SK-N-DZ (cell line): ENCODE measurements around the gene MAP3K10.
A peak's percentile ranks its signal among the peaks of the same experiment; 100 is the strongest.
"Not testable (repeated sequence)": the region's sequence is repeated elsewhere in the genome, so short reads cannot be mapped to it uniquely, and the experiment has no call there.

ENCODE experiments used
- DNase-seq: peaks from one replicate; pipeline ENCODE4 v3.0.0-alpha.2; 2015; ENCODE audit warnings: low spot score

MAP3K10 gene

GRCh38 chr19:40217027-40217810 lies 26.0 kb downstream of the MAP3K10 start:
- peak; percentile 67 for DNase-seq

- DNase-seq, result peak; percentile 76
These were observed 27.0 kb downstream of the MAP3K10 start, which contains the start of gene TTC9B for GRCh38 chr19:40217934-40218890. TSS of gene TTC9B (minus strand) at chr19:40218384. CDS start at chr19:40218381, 3 bp downstream.

GRCh38 chr19:40219029-40219428 lies 27.8 kb downstream of the MAP3K10 start:
- not testable (repeated sequence) for DNase-seq

- peak; percentile 66 for DNase-seq
These were observed 28.6 kb downstream of the MAP3K10 start for GRCh38 chr19:40219721-40220276.

- no peak for DNase-seq
These were observed 29.4 kb downstream of the MAP3K10 start for GRCh38 chr19:40220674-40221073.

DNA sequence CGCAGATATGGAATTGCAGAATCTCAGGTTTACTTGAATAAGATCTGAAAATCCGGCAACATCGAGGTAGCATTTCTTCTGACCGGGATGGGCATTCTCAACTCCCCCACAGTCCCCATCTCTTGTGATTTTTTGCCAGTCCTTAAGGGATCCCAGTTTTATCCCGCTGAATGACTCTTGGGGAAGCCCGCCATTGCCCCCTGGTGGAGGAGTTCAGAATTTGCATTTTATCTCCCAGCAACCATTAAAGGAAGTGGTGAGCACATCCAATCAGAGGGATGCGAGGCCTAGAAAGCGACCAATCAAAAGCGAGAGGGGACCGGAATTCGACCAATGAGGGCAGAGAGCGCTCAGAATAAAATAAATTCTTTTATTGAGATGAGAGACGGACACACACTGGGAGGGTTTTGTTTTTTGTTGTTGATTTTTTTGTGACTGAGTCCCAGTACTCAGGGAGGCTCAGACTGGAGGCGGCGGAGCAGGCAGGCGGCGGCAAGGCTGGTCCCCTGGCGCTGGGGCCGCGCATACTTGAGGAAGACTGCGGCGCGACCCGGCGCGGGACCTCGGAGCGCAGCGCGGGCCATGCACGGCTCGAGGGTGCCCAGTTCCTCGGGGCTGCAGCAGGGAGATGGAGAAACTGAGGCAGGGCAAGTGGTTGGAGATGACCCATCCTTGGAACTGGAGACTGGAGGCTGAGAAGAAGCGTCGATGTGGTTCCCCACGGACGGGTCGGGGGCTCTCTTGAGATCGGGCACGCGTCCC lies 30.8 kb downstream of the MAP3K10 start:
- peak; percentile 79 for DNase-seq

DNA sequence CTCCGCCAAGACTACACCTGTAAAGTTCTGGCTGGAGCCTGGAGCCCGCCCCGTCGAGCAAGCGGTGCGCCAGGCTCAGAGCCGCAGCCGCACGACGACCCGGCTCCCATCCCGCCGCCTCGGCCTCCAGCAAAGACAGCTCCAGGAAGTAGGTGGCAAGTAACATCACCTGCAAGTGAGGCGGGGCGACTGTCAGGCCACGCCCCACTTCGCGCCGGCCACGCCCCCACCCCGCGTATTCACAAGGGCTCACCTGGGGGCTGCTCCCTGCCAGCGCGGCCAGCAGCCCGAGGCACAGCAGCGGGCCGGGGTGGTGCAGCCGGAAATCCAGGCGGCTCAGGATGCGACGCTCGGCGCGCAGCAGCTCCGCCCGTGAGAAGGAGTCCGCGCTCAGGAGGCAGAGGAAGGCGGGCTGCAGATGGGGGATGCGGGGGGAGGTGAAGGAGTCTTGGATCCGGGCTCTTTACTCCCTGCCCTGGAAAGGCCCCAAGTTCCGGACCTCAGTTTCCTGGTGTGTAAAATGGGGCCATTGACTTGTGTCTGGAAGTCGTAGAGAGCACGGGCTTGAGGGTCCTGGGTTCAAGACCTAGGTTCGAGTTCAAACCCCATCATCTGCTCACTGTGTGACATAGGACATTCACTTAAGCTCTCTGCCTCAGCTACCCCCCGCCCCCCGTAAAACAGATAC lies 32.1 kb downstream of the MAP3K10 start:
- no peak for DNase-seq

- DNase-seq, result no peak
These were observed 33.3 kb downstream of the MAP3K10 start for GRCh38 chr19:40224342-40225150.

DNA sequence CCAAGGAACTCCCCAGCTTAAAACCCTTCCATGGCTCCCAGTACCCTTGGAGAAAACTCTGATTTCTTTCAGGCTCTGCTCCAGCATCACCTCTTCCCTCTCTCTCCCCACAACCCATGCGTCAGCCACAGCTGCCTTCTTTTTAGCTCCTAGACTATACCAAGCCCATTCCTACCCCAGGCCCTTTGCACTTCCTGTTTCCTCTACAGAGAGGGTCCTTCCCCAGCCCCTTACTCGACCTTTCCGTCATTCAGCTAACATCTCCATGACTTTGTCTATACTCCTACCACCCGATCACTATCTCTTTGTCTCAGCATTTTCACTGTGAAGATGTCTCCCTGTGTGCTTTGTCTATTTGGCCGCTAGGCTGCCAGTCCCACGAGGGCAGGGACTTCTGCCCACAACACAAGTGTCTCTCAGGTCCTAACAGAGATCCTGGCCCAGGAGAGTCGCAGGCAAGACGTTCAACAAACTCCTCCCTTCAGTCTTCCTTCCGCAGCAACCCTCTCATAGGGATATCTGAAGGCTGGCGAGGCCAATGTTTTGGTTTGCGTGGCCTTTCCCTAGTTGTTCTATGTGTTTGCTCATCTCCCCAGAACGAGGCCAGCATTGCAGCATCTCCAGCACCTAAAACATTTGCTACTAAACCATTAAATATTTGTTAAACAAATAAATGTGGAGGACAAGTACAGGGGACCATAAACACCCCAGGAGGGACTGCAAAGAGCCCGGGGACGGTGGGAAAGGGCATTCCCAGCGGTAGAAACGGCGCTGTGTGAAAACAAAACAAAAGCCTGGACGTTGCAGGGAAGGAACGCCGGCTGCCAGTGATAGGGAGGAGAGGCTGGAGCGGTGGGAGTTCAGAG lies 34.4 kb downstream of the MAP3K10 start:
- DNase-seq, result no peak

DNA sequence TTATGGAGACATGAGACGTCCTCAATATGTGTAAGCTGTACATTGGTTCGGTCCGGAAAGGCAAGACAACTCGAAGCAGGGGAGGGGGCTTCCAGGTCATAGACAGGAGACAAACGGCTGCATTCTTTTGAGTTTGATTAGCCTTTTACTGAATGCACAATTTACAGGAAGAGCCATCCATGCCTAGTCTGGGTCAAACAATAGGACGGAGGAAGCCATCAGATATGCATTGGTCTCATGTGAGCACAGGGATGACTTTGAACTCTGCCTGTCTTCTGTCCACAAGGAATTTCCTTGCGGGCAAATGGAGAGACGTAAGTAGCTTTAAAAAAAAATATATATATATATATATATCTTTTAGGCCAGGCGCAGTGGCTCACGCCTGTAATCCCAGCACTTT lies 37.1 kb downstream of the MAP3K10 start:
- no peak for DNase-seq

DNA sequence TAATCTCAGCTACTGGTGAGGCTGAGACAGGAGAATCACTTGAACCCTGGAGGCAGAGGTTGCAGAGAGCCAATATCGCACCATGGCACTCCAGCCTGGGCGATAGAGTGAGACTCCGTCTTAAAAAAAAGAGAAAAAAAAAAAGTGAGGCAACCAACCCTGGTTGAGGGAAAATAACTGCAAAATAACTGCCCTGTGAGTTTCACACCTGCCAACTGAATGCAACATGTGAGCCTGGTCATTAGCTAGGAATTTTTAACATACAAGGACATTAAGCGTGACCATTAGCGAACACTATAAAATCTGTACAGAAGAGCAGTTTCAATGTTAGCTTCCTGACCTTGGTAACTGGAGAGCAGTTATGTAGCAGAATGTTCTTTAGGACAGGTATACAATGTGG lies 37.6 kb downstream of the MAP3K10 start:
- no peak for DNase-seq

GRCh38 chr19:40229484-40229883 lies 38.3 kb downstream of the MAP3K10 start:
- DNase-seq, result no peak

GRCh38 chr19:40229926-40230417 lies 38.7 kb downstream of the MAP3K10 start:
- no peak for DNase-seq

DNA sequence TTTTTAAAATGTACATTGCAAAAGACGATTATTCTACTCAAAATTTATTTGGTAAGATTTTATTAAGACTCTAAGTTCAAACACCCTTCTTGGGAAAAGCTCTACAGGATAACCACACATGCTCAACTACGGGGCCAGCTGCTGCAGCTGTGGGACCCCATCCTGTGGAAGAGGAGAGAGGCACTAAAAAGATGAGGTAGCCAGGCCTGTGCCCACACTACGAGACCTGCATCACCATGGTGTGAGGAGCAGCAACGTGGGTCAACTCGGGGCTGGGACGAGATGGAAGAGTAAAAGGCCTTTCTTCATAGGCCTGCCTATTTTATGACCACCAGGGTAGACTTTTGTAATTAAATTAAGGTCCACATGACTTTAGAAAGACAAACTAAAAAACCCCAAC lies 39.8 kb downstream of the MAP3K10 start:
- DNase-seq, result no peak

DNA sequence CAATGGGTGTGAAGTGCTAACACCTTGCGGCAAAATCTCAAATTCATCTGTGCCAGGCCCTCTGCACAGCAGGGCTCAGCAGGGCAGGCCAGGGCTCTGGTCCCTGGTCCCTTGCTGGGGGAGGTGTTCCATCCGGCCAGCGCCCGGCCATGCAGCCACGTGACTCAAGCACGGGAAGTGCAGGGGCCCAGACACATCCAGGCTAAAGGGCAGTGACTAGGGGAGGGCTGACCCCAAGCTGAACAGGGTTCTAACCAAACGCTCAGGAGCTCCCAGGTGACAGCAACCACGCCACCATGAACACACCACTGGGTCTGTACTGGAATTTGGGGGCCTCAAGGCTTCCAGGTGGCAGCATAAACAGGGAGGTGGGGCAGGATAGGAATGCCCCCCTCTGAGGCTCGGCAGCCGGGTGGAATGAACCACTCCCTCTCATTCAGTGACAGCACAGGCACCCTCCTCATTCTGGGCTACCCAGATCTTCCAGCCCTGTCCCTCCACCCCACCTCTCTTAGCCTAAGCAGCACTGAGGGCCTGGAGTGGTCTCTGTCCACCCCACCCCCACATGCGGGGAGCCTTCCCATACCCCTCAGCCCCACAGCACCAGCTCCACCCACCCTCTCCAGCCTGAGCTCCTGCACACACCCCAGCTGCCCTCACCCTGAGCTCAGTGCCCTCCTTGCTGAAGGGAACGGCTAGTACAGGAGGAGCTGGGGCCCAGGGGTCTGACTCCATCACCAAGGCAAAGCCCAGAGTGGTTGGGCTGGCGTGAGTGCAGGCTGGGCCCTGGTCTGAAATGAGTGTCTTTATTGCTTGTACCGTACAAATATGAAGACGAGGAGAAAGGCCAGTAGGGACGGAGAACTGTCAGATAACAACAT lies 40.6 kb downstream of the MAP3K10 start:
- DNase-seq, result peak; percentile 52

DNA sequence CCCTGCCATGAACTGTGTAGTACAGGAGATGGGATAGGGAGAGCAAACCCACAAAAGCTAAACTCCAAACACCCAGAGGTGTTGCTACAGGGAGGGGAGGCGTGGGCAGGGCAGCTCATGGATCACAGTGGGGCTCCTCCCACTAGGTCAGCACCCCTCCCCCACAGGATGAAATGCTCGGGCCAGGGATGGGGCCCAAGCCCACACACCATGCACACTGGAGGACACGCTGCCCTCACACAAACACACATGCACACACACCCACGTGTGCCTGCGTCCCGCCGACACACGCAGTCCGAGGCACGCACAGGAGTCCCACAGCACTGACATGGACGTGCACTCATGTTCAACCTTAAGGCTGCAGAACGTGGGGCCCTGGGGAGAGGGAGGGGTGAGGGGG lies 41.3 kb downstream of the MAP3K10 start:
- DNase-seq, result no peak

DNA sequence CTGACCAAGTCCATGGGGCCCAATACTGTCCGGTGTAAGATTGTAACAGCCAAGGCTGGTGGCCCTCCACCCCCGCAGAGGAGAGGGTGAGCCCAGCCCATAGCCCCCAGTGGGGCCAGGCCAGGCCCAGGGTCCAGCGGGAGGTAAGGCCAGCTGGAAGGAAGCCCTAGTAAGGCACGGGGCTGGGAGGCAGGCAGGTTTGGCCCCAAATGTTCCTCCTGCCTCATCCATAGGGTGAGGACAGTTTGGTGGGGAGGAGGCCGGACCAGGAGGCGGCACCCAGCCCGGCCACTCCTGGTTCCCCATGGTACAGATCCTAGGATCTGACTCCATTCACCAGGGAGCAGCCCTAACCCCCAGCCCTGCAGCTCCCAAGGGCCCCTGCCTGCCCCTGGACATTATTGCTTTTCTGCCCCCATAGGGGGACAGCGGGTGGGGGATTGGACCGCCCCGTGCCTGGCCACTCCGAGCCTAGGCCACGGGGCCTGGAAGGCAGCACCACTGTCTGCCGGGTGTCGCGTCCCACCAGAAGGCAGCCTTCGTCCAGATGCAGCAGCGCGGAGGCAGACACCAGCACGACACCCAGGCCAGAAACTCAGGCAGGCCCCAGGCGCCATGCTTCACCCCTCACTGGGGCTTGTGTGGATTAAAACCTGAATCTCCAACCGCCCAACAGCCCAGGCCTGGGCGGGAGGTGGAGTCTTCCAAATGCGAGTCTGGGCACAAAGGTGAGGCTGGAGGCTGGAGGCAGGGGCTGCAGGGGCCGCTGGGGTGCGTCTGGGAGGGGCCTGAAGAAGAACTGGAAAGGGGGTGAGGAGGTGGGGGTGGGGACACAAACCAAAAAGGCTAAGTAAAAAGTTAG lies 42.0 kb downstream of the MAP3K10 start:
- DNase-seq, result no peak
